ENCODE results near the gene SYPL2.
"Not testable (repeated sequence)": the region's sequence is repeated elsewhere in the genome, so short reads cannot be mapped to it uniquely, and the experiment has no call there.

SYPL2 gene

GRCh38 chr1:109433322-109433721 is 33.0 kb upstream of the SYPL2 start:
- no peak for TF ChIP-seq CTCF (conservative IDR thresholded peaks at IDR 0.05; ENCODE audit: low read depth, low read length)
- no peak overlapping the region for H3K4me3 ChIP-seq (ENCODE audit: low read length)
- DNase-seq (ENCODE audit: low read depth) = no peak

- no peak for DNase-seq (ENCODE audit: low read depth)
- no peak overlapping the region for H3K4me3 ChIP-seq (ENCODE audit: low read length)
- TF ChIP-seq CTCF (conservative IDR thresholded peaks at IDR 0.05; ENCODE audit: low read depth, low read length) = no peak
Measured at GRCh38 chr1:109434484-109434883, 31.9 kb upstream of the SYPL2 start.

GRCh38 chr1:109438798-109439297 is 27.5 kb upstream of the SYPL2 start:
- peak; percentile 80 for DNase-seq (ENCODE audit: low read depth)
- TF ChIP-seq CTCF (conservative IDR thresholded peaks at IDR 0.05; ENCODE audit: low read depth, low read length) = no peak
- H3K4me3 ChIP-seq (ENCODE audit: low read length) = no peak overlapping the region

DNA sequence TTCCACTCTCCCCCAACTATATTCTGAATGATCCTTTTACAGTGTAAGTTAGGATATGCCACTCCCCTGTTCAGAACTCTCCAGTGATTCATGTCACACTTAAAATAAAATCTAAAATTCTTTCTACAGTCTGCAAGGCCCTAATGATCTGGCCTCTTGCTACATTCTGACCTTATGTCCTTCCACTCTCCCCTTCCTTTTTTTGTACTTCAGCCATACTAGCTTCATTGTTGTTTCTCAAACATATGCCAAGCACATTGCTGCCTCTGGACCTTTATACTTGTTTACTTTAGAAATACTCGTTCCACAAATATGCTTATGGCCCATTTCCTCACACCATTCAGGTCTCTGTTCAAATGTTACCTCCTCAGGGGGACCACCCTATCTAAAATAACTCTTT is 25.3 kb upstream of the SYPL2 start:
- DNase-seq (ENCODE audit: low read depth) = no peak
- TF ChIP-seq CTCF (conservative IDR thresholded peaks at IDR 0.05; ENCODE audit: low read depth, low read length) = no peak
- no peak overlapping the region for H3K4me3 ChIP-seq (ENCODE audit: low read length)

DNA sequence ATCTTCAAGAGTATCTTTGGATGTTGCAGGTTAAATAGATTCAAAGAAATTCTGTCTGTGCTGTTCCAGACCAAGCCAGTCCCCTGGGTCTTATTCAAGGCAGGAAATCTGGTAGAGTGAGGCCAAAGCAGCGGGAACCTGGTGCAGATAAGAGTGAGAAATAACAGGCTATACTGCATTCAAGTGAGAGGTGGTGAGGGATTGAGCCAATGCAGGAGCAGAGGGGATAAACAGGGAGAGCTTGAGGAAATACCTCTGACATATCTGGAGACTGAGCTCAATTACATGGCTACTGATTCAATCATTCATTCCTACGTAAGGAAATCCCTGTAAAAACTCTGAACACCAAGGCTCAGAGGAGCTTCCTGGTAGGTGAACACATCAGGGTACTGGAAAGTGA is 22.9 kb upstream of the SYPL2 start:
- no peak overlapping the region for H3K4me3 ChIP-seq (ENCODE audit: low read length)
- DNase-seq (ENCODE audit: low read depth) = no peak
- TF ChIP-seq CTCF (conservative IDR thresholded peaks at IDR 0.05; ENCODE audit: low read depth, low read length) = no peak

DNA sequence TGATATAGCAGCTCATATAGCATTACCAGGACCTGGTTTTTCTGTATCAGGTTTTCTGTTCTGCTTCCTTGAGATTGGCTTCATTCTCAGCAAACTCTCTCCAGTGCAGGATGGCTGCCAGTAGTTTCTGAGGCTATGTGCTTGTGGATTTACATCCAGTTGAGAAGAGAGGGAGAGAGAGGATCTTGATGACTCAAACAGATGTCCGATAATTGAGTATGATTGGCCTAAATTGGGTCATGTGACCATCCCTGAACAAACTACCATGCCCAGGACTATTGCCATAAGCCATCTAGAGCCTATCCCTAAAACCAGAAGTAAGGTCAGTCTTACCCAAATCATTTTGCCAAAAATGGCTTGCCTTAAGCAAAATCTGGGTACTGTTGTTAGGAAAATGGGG is 22.0 kb upstream of the SYPL2 start:
- H3K4me3 ChIP-seq (ENCODE audit: low read length) = no peak overlapping the region
- no peak for DNase-seq (ENCODE audit: low read depth)
- TF ChIP-seq CTCF (conservative IDR thresholded peaks at IDR 0.05; ENCODE audit: low read depth, low read length) = no peak

DNA sequence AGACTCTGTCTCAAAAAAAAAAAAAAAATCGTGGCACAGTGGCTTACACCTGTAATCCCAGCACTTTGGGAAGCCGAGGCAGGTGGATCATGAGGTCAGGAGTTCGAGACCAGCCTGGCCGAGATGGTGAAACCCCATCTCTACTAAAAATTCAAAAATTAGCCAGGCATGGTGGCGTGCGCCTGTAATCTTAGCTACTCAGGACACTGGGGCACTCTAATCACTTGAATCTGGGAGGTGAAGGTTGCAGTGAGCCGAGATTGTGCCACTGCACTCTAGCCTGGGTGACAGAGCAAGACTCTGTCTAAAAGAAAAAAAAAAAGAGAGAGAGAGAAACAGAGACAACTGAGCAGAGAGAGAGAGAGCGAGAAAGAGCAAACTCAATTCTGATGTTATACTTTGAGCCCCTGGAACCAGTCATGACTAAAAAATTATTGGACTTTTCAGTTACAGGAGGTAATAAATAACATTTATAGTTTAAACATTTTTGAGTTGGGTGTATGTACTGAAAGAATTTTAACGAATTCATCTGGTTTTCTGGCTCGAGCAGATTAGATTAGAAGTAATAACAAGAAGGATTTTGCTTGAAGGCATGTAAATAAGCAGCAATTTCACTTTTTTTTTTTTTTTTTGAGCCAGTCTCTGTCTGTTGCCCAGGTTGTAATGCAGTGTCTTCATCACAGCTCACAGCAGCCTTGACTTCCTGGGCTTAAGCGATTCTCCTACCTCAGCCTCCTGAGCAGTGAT is 20.2 kb upstream of the SYPL2 start:
- not testable (repeated sequence) for DNase-seq (ENCODE audit: low read depth); H3K4me3 ChIP-seq (ENCODE audit: low read length)
